ENCODE measurements around the gene POMGNT2. TPM values are rescaled to one million over a fixed set of nuclear protein-coding genes. Genes with fewer than 3 reads are reported as not detected.

POMGNT2 gene
- total RNA-seq, 2 donors from 2014 or later, result 12.7 to 14.5 TPM

DNA sequence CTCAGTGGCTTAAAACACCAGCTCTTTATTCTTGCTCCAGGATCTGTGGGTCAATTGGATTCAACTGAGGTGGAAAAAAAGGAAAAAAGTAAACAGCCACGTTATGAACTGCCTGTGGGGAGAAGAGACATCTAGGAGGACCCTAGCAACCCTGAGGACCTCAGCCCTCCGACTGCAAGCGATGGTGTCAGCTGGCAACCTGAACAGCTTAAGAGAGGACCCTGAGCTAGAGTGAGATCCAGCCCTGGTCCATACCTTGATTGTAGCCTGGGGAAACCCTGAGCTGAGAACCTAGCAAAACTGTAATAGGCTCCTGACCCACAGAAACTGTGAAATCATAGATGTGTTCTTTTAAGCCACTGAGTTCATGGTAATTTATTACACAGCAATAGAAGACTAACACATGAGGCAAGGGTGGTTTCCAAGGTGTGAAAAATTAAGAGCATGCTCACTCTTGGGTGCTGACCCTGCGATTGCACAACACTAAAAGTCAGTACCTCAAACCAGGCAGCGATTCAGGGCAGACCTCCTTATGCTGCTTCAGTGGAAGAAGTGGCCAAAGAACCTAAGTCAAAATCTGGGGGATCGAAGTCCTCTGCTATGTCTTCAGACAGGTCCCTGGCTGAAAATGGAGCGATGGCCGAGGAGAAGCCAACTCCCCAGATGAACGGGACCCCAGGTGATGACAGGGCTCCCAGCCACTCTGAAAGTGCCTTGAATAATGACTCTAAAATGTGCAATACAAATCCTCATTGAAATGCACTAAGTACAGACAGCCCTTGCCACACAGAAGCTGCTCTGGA lies 69.1 kb downstream of the POMGNT2 start:
- DNase-seq, result peak; percentile 24
- no peaks in the 10 kb centered on the region for H3K27me3 ChIP-seq (ENCODE audit: control insufficient read depth, insufficient read depth, low read length, poor library complexity, severe bottlenecking)
- Mint-ChIP-seq H3K27ac (no peak overlapping the region), H3K4me1 (no peaks in the 10 kb centered on the region), H3K27me3 (ENCODE audit: insufficient read depth) (peaks cover 7% of the 10 kb centered on the region), H3K4me3 (no peak overlapping the region), H3K9me3 (peaks cover 2% of the 10 kb centered on the region), H3K36me3 (ENCODE audit: low read depth) (no peaks in the 10 kb centered on the region)
- H3K9ac ChIP-seq (ENCODE audit: extremely low read depth, low read length, poor library complexity, severe bottlenecking), result no peak overlapping the region
- TF ChIP-seq, protein P1, sequence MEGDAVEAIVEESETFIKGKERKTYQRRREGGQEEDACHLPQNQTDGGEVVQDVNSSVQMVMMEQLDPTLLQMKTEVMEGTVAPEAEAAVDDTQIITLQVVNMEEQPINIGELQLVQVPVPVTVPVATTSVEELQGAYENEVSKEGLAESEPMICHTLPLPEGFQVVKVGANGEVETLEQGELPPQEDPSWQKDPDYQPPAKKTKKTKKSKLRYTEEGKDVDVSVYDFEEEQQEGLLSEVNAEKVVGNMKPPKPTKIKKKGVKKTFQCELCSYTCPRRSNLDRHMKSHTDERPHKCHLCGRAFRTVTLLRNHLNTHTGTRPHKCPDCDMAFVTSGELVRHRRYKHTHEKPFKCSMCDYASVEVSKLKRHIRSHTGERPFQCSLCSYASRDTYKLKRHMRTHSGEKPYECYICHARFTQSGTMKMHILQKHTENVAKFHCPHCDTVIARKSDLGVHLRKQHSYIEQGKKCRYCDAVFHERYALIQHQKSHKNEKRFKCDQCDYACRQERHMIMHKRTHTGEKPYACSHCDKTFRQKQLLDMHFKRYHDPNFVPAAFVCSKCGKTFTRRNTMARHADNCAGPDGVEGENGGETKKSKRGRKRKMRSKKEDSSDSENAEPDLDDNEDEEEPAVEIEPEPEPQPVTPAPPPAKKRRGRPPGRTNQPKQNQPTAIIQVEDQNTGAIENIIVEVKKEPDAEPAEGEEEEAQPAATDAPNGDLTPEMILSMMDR (conservative IDR thresholded peaks at IDR 0.05), result no peak
- H3K27ac ChIP-seq (ENCODE audit: low read depth, low read length), result no peak overlapping the region
- WGBS, 2 experiments (ENCODE audit: insufficient coverage in 1 of 2, insufficient read length in 1 of 2), result 90 to 99% methylated on average over 9 of the region's 9 CpGs
- H3K9me3 ChIP-seq (ENCODE audit: control insufficient read depth, low read length), result no peaks in the 10 kb centered on the region
- H3K4me1 ChIP-seq (ENCODE audit: control insufficient read depth, insufficient read depth, low read length), result no peaks in the 10 kb centered on the region
- H3K4me3 ChIP-seq (ENCODE audit: low read length), result no peak overlapping the region
- no peaks in the 10 kb centered on the region for H3K36me3 ChIP-seq (ENCODE audit: control insufficient read depth, insufficient read depth, low read length)

DNA sequence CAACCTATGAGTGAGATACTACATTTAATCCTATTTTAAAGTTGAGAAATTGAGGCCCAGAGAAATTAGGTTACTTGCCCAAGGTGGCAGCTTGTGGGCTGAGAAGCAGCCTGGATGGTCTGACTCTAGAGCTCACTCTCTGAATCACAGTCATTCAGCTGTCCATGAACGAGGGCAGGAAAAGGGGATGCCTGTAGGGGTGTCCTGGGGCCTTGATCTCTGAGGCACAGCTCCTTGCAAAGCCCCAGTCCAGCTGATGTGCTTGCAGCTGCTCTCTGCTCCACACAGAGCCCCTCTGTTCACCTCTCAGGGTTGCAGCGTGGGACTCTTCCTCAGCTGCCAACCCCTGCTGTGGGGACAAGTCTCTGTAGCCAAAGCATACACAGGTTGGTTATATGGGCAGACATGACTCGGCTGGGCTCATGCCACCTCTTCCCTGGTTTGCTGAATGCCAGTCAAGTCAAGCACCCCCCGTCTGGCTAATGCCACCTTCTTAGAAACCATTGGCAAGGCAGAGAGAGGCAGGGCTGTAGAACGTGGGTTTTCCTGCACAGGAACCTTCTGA lies 70.0 kb downstream of the POMGNT2 start:
- peak; percentile 35 for DNase-seq
- no peaks in the 10 kb centered on the region for H3K36me3 ChIP-seq (ENCODE audit: control insufficient read depth, insufficient read depth, low read length)
- peaks cover 7% of the 10 kb centered on the region for H3K27me3 Mint-ChIP-seq (ENCODE audit: insufficient read depth)
- H3K27me3 ChIP-seq (ENCODE audit: control insufficient read depth, insufficient read depth, low read length, poor library complexity, severe bottlenecking), result no peaks in the 10 kb centered on the region
- 77 to 84% methylated on average over 5 of the region's 5 CpGs for WGBS, 2 experiments (ENCODE audit: insufficient coverage in 1 of 2, insufficient read length in 1 of 2)
- H3K4me1 Mint-ChIP-seq, result no peaks in the 10 kb centered on the region
- no peaks in the 10 kb centered on the region for H3K9me3 Mint-ChIP-seq
- no peak overlapping the region for H3K9ac ChIP-seq (ENCODE audit: extremely low read depth, low read length, poor library complexity, severe bottlenecking)
- H3K9me3 ChIP-seq (ENCODE audit: control insufficient read depth, low read length), result no peaks in the 10 kb centered on the region
- no peak overlapping the region for H3K4me3 ChIP-seq (ENCODE audit: low read length)
- H3K36me3 Mint-ChIP-seq (ENCODE audit: low read depth), result no peaks in the 10 kb centered on the region
- H3K4me3 Mint-ChIP-seq, result no peak overlapping the region
- TF ChIP-seq, protein P1 (conservative IDR thresholded peaks at IDR 0.05), result no peak
- H3K4me1 ChIP-seq (ENCODE audit: control insufficient read depth, insufficient read depth, low read length), result no peaks in the 10 kb centered on the region
- H3K27ac ChIP-seq (ENCODE audit: low read depth, low read length), result no peak overlapping the region
- H3K27ac Mint-ChIP-seq, result no peak overlapping the region

DNA sequence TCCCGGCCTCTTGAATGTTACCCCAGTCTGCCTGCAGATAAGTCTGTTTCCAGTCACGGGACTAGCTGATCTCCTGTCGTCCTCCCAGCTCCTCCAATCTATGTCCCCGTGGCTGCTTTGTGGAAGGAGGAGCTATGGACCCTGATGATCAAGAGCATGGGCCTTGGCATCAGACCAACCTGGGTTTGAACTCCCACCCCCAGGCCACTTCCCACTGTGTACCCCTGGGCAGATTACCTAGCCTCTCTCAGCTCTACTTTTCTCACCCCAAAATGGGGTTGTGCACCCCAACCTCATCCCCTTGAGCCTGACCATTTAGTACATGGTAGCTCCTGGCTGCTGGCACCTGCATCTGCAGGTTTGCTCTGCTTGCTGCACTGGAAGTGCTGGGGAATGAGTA lies 71.0 kb downstream of the POMGNT2 start:
- TF ChIP-seq, protein P1 (conservative IDR thresholded peaks at IDR 0.05), result no peak
- H3K36me3 Mint-ChIP-seq (ENCODE audit: low read depth), result no peaks in the 10 kb centered on the region
- no peaks in the 10 kb centered on the region for H3K9me3 ChIP-seq (ENCODE audit: control insufficient read depth, low read length)
- no peak overlapping the region for H3K27ac ChIP-seq (ENCODE audit: low read depth, low read length)
- no peaks in the 10 kb centered on the region for H3K27me3 ChIP-seq (ENCODE audit: control insufficient read depth, insufficient read depth, low read length, poor library complexity, severe bottlenecking)
- H3K27ac Mint-ChIP-seq, result no peak overlapping the region
- peak; percentile 30 for DNase-seq
- no peak overlapping the region for H3K9ac ChIP-seq (ENCODE audit: extremely low read depth, low read length, poor library complexity, severe bottlenecking)
- H3K4me1 ChIP-seq (ENCODE audit: control insufficient read depth, insufficient read depth, low read length), result no peaks in the 10 kb centered on the region
- H3K4me1 Mint-ChIP-seq, result no peaks in the 10 kb centered on the region
- H3K27me3 Mint-ChIP-seq (ENCODE audit: insufficient read depth), result peaks cover 7% of the 10 kb centered on the region
- H3K4me3 ChIP-seq (ENCODE audit: low read length), result no peak overlapping the region
- H3K4me3 Mint-ChIP-seq, result no peak overlapping the region
- no peaks in the 10 kb centered on the region for H3K9me3 Mint-ChIP-seq
- H3K36me3 ChIP-seq (ENCODE audit: control insufficient read depth, insufficient read depth, low read length), result no peaks in the 10 kb centered on the region
- 89 to 91% methylated on average over 3 to 4 of the region's 4 CpGs for WGBS, 2 experiments (ENCODE audit: insufficient coverage in 1 of 2, insufficient read length in 1 of 2)
